ENCODE results near the gene MRAS.

MRAS gene

GRCh38 chr3:138347960-138348753 lies at the start of gene MRAS:
TSS of gene MRAS (plus strand) at chr3:138348579. CDS start at chr3:138372884, 24,305 bp downstream.
- DNase-seq, result peak; percentile 32

- no peak for DNase-seq
These were observed 47.7 kb upstream of the MRAS start for GRCh38 chr3:138300647-138301046.

- no peak for DNase-seq
These were observed 44.9 kb upstream of the MRAS start for GRCh38 chr3:138303474-138303873.

- DNase-seq, result no peak
These were observed 40.5 kb upstream of the MRAS start for GRCh38 chr3:138307899-138308298.

- no peak for DNase-seq
These were observed 39.6 kb upstream of the MRAS start for GRCh38 chr3:138308783-138309182.

- DNase-seq, result no peak
These were observed 37.9 kb upstream of the MRAS start for GRCh38 chr3:138310494-138310893.

GRCh38 chr3:138314751-138315150 lies 33.6 kb upstream of the MRAS start:
- DNase-seq, result no peak

- DNase-seq, result no peak
These were observed 30.7 kb upstream of the MRAS start for GRCh38 chr3:138317687-138318086.

- no peak for DNase-seq
These were observed 24.4 kb upstream of the MRAS start for GRCh38 chr3:138323971-138324370.

GRCh38 chr3:138325990-138326389 lies 22.4 kb upstream of the MRAS start:
- DNase-seq, result no peak

GRCh38 chr3:138326866-138327595 lies 21.3 kb upstream of the MRAS start:
- DNase-seq, result no peak

- peak; percentile 23 for DNase-seq
These were observed 20.5 kb upstream of the MRAS start for GRCh38 chr3:138327831-138328230.

GRCh38 chr3:138328341-138328740 lies 20.0 kb upstream of the MRAS start:
- DNase-seq, result no peak

- peak; percentile 91 for DNase-seq
These were observed 19.0 kb upstream of the MRAS start, which contains the start of gene NME9 for GRCh38 chr3:138329127-138329983. TSS of gene NME9 (minus strand) at chr3:138329851. CDS start at chr3:138329335, 516 bp downstream.

GRCh38 chr3:138329984-138330293 lies 18.4 kb upstream of the MRAS start:
- no peak for DNase-seq

- no peak for DNase-seq
These were observed 17.1 kb upstream of the MRAS start for GRCh38 chr3:138331143-138331894.

GRCh38 chr3:138332472-138333073 lies 15.8 kb upstream of the MRAS start:
- DNase-seq, result peak; percentile 30

- DNase-seq, result no peak
These were observed 13.8 kb upstream of the MRAS start for GRCh38 chr3:138334608-138335007.

GRCh38 chr3:138336454-138336999 lies 11.9 kb upstream of the MRAS start:
- no peak for DNase-seq

GRCh38 chr3:138338244-138338643 lies 10.1 kb upstream of the MRAS start:
- no peak for DNase-seq

- no peak for DNase-seq
These were observed 9.6 kb upstream of the MRAS start for GRCh38 chr3:138338811-138339210.

- no peak for DNase-seq
These were observed 7.9 kb upstream of the MRAS start for GRCh38 chr3:138340511-138340910.
